ENCODE data around the gene SLC16A3. TPM values are rescaled to one million over a fixed set of nuclear protein-coding genes. Genes with fewer than 3 reads are reported as not detected.

Gene SLC16A3
- total RNA-seq, 3 donors from 2014 or later, result 10.2 to 22.6 (median 17.3) TPM

DNA sequence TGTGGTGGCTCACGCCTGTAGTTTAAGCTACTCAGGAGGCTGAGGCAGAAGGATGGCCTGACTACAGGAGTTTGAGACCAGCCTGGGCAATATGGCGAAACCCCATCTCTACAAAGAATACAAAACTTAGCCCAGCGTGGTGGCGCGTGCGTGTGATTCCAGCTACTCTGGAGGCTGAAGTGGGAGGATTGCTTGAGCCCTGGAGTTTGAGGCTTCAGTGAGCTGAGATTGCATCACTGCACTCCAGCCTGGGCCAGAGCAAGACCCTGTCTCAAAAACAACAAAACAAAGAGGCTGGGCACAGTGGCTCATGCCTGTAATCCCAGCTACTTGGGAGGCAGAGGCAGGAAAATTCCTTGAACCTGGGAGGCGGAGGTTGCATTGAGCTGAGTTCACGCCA, 51.7 kb downstream of the SLC16A3 start:
- DNase-seq (ENCODE audit: low spot score in 2 of 2), result no peak
- H3K27me3 ChIP-seq, result no peaks in the 10 kb centered on the region
- TF ChIP-seq, protein P1, sequence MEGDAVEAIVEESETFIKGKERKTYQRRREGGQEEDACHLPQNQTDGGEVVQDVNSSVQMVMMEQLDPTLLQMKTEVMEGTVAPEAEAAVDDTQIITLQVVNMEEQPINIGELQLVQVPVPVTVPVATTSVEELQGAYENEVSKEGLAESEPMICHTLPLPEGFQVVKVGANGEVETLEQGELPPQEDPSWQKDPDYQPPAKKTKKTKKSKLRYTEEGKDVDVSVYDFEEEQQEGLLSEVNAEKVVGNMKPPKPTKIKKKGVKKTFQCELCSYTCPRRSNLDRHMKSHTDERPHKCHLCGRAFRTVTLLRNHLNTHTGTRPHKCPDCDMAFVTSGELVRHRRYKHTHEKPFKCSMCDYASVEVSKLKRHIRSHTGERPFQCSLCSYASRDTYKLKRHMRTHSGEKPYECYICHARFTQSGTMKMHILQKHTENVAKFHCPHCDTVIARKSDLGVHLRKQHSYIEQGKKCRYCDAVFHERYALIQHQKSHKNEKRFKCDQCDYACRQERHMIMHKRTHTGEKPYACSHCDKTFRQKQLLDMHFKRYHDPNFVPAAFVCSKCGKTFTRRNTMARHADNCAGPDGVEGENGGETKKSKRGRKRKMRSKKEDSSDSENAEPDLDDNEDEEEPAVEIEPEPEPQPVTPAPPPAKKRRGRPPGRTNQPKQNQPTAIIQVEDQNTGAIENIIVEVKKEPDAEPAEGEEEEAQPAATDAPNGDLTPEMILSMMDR (IDR thresholded peaks at IDR 0.05), result no peak
- TF ChIP-seq POLR2A (IDR thresholded peaks at IDR 0.05) (no peak), POLR2AphosphoS5 (IDR thresholded peaks at IDR 0.05) (no peak)
- H3K4me1 ChIP-seq, result peaks cover 5 to 9% of the 10 kb centered on the region in 2 donors
- H3K27ac ChIP-seq, result no peak overlapping the region
- no peak overlapping the region for H3K4me3 ChIP-seq
- intact Hi-C loops (cut with DNase I; ENCODE audit: low total_unique reads), result no loop called here
- no peaks in the 10 kb centered on the region for H3K9me3 ChIP-seq
- H3K36me3 ChIP-seq, result no peaks in the 10 kb centered on the region

DNA sequence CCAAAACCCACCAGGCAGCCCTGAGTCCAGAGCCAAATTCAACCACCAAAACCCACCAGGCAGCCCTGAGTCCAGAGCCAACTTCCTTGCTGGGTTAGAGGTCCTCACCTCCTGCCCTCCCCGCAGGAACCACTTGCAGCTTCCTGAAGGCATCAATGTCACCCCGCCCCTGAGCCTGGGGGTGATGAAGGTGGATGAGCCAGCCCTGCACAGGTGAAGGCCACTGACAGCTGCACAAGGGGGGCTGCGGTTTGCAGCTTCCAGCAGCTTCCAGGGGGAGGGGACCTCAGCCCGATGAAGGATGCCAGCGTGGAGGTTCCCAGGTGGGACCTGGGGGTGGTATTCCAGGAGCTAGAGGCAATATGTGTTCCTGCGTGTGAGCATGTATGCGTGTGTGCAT, 52.2 kb downstream of the SLC16A3 start:
- Histone ChIP-seq H3K9me3 (no peaks in the 10 kb centered on the region), H3K36me3 (no peaks in the 10 kb centered on the region), H3K27me3 (no peaks in the 10 kb centered on the region), H3K27ac (no peak overlapping the region), H3K4me1 (peaks cover 5 to 12% of the 10 kb centered on the region in 2 donors), H3K4me3 (no peak overlapping the region)
- intact Hi-C loops (cut with DNase I; ENCODE audit: low total_unique reads), result no loop called here
- DNase-seq (ENCODE audit: low spot score in 2 of 2), result no peak
- TF ChIP-seq, protein P1 (IDR thresholded peaks at IDR 0.05), result no peak
- TF ChIP-seq POLR2AphosphoS5 (IDR thresholded peaks at IDR 0.05) (no peak), POLR2A (IDR thresholded peaks at IDR 0.05) (no peak)

DNA sequence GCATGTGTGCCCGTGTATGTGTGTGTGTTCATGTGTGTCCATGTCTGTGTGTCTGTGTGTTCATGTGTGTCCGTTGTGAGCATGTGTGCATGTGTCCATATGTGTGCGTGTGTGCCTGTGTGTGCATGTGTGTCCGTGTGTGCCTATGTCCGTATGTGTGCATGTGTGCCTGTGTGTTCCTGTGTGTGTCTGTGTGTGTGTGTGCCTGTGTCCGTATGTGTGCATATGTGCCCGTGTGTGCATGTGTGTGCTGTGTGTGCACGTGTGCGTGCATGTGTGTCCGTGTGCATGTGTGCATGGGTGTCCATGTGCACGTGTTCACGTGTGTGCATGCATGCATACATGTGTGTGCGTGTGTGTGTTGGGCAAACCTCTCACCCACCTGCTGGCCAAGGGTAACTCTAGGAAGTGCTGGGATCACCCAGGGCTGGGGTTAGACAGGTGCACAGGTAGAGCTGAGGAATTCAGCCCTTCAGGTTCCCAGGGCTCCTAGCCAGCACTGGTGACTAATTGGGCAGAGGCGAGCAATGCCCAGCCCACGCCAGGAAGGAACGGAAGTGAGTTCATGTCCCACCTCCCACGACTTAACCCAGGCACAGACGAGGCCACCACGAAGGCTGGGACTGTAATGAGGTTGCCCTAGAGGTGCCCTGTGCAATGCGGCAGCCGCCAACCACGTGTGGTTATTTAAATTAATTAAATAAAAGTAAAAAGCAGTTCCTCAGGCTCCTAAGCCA, 52.8 kb downstream of the SLC16A3 start:
- peak overlapping the region; percentile 40 to 75 for H3K27ac ChIP-seq

DNA sequence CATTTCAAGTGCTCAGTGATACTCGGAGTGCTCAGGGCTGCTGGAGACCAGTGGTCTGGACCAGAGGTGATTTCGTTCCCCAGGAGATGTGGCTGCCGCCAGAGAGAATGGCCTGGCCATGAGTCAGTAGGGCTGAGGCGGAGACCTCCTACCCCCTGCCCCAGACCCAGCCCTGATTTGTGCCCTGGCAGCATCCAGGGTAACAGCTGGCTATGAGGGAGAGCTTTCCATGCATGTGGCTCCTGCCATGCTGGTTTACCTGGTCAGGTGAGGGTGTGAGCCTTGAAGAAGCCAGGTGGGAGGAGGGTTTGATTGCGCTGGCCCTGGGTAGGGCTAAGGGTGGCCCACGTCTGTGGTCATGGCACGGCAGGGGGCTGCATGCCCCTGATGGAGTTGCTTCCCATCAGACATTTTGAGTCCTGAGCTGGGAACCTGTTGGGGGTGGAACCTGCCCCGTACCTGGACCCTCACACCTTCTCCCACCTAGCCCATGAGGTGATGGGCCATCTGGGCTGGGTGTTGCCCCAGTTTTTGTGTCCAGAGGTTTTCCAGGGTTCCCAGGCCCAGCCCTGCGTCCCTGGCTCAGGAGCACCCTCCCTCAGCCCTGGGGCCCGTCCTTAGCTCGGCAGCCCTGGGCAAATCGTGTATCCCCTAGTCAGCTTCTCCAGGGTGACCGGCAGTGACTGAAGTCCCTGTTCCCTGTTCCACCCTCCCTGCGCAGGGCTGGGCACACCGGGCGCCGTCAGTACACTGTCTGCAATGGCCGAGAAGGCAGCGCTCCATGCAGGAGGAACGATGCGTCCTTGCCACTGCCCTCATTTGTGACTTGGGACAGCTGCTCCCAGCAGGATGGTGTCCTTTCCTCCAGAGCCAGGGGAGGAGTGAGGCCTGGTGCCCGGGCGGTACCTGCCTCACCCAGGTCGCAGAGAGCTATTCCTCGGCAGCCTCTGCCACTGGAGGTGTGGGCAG, 53.7 kb downstream of the SLC16A3 start:
- intact Hi-C loops (cut with DNase I; ENCODE audit: low total_unique reads), result no loop called here
- DNase-seq (ENCODE audit: low spot score in 2 of 2), result no peak
- Histone ChIP-seq H3K36me3 (no peaks in the 10 kb centered on the region), H3K27me3 (no peaks in the 10 kb centered on the region), H3K27ac (peak overlapping the region; percentile 40 to 75), H3K4me3 (no peak overlapping the region), H3K9me3 (no peaks in the 10 kb centered on the region), H3K4me1 (peaks cover 5 to 12% of the 10 kb centered on the region in 2 donors)
- TF ChIP-seq, protein P1 (IDR thresholded peaks at IDR 0.05), result no peak
- TF ChIP-seq POLR2A (IDR thresholded peaks at IDR 0.05) (no peak), POLR2AphosphoS5 (IDR thresholded peaks at IDR 0.05) (no peak)

More for the DNA sequence above, 52.8 kb downstream of the SLC16A3 start:
- intact Hi-C loops (cut with DNase I; ENCODE audit: low total_unique reads), result no loop called here
- no peaks in the 10 kb centered on the region for H3K9me3 ChIP-seq
- H3K36me3 ChIP-seq, result no peaks in the 10 kb centered on the region
- H3K4me1 ChIP-seq, result peaks cover 5 to 12% of the 10 kb centered on the region in 2 donors
- TF ChIP-seq, protein P1 (IDR thresholded peaks at IDR 0.05), result no peak
- TF ChIP-seq POLR2A (IDR thresholded peaks at IDR 0.05), result no peak
- TF ChIP-seq POLR2AphosphoS5 (IDR thresholded peaks at IDR 0.05), result no peak
- H3K4me3 ChIP-seq, result no peak overlapping the region
- H3K27me3 ChIP-seq, result no peaks in the 10 kb centered on the region
- peak in 1 of 2 donors; percentile 85 for DNase-seq (ENCODE audit: low spot score in 2 of 2)

All from breast epithelium (tissue), 4 donors.